ENCODE results near the gene POLR2B. TPM values are rescaled to one million over a fixed set of nuclear protein-coding genes. Genes with fewer than 3 reads are reported as not detected.

Gene POLR2B
- total and polyA plus RNA-seq, 2 donors from 2014 or later: 30.6 to 78.2 TPM

DNA sequence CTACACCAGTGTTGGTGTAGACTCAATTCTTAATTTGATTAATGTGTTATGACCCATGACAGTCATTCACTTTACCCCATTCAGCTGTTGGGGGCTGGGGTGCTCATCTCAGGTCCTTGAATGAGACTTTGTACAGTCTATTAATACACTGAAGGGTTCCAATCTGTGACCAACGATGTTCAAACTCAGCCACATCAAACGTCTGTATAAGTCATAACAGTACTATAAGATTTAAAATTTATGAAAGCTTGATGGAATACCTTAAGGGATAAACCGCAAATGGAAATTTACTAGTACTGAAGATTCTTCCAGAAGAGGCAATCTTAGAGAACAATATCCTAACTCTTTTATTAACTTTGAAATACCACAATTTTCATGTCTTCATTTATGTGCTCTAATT lies 37.3 kb upstream of the POLR2B start:
- DNase-seq (no peak), FAIRE-seq (no peak)
- Histone ChIP-seq H3K4me3 (ENCODE audit: low read length in 3 of 3) (no peak overlapping the region), H3K4me1 (ENCODE audit: control insufficient read depth in 2 of 3, insufficient read depth in 2 of 3, low read depth in 1 of 3, low read length in 3 of 3) (no peaks in the 10 kb centered on the region), H3K9ac (ENCODE audit: low read length in 3 of 3) (no peak overlapping the region), H3K9me3 (ENCODE audit: control insufficient read depth in 2 of 3, insufficient read depth in 1 of 3, low read length in 3 of 3) (no peaks in the 10 kb centered on the region), H3K27me3 (ENCODE audit: control insufficient read depth, insufficient read depth, low read length) (no peaks in the 10 kb centered on the region), H3K27ac (ENCODE audit: low read depth in 2 of 2, low read length in 2 of 2) (no peak overlapping the region), H3K36me3 (ENCODE audit: control insufficient read depth in 2 of 3, insufficient read depth in 3 of 3, low read length in 3 of 3) (peaks cover 0 to 5% (median 2%) of the 10 kb centered on the region in 3 donors)
- intact Hi-C loops (cut with DNase I): no loop called here
- TF ChIP-seq, protein P1, sequence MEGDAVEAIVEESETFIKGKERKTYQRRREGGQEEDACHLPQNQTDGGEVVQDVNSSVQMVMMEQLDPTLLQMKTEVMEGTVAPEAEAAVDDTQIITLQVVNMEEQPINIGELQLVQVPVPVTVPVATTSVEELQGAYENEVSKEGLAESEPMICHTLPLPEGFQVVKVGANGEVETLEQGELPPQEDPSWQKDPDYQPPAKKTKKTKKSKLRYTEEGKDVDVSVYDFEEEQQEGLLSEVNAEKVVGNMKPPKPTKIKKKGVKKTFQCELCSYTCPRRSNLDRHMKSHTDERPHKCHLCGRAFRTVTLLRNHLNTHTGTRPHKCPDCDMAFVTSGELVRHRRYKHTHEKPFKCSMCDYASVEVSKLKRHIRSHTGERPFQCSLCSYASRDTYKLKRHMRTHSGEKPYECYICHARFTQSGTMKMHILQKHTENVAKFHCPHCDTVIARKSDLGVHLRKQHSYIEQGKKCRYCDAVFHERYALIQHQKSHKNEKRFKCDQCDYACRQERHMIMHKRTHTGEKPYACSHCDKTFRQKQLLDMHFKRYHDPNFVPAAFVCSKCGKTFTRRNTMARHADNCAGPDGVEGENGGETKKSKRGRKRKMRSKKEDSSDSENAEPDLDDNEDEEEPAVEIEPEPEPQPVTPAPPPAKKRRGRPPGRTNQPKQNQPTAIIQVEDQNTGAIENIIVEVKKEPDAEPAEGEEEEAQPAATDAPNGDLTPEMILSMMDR (IDR thresholded peaks at IDR 0.05; ENCODE audit: borderline replicate concordance, extremely low read depth, insufficient read depth): no peak

DNA sequence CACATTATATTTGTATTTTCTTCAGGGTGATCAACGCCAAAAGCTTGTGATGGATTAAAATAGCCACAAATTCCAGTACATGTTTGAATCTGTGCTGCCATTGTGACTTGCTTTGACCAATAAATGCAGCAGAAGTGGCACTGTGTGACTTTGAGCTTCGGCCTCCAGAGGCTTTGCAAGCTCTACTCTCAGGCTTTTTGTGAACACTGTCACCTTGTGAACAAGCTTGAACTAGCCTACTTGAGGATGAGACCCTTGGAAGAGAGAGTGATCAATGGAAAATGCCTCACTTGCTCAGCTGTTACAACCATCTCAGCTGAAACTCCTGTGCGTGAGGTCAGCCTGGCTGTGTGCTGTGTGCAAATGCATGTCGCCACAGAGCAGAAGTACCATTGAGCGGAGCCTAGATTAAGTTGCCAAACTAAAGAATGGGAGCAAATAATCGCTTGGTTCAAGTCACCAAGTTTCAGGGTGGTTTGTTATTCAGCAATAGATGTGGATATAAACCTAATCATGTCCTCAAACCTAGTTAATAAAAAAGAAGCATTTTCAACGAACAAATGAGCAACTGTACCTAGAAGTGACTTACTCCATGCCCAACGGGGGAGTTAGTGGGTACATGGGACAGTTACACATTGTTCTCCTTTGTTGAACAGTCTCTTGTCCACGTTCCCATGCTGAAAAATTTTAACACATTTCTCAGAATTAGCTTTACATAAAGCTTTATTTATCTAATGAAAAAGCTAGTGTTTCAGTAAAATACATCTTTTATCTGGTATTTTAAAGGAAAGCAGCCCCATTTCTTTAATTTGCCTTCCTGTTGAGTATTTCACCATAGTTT lies 24.8 kb upstream of the POLR2B start:
- H3K9ac ChIP-seq (ENCODE audit: low read length in 3 of 3): no peak overlapping the region
- H3K4me1 ChIP-seq (ENCODE audit: control insufficient read depth in 2 of 3, insufficient read depth in 2 of 3, low read depth in 1 of 3, low read length in 3 of 3): peaks cover 0 to 2% (median 0%) of the 10 kb centered on the region in 3 donors
- H3K27ac ChIP-seq (ENCODE audit: low read depth in 2 of 2, low read length in 2 of 2): no peak overlapping the region
- H3K36me3 ChIP-seq (ENCODE audit: control insufficient read depth in 2 of 3, insufficient read depth in 3 of 3, low read length in 3 of 3): no peaks in the 10 kb centered on the region
- H3K27me3 ChIP-seq (ENCODE audit: control insufficient read depth, insufficient read depth, low read length): no peaks in the 10 kb centered on the region
- no peaks in the 10 kb centered on the region for H3K9me3 ChIP-seq (ENCODE audit: control insufficient read depth in 2 of 3, insufficient read depth in 1 of 3, low read length in 3 of 3)
- intact Hi-C loops (cut with DNase I): no loop called here
- no peak overlapping the region for H3K4me3 ChIP-seq (ENCODE audit: low read length in 3 of 3)
- FAIRE-seq (no peak), DNase-seq (no peak)
- TF ChIP-seq, protein P1 (IDR thresholded peaks at IDR 0.05; ENCODE audit: borderline replicate concordance, extremely low read depth, insufficient read depth): no peak

DNA sequence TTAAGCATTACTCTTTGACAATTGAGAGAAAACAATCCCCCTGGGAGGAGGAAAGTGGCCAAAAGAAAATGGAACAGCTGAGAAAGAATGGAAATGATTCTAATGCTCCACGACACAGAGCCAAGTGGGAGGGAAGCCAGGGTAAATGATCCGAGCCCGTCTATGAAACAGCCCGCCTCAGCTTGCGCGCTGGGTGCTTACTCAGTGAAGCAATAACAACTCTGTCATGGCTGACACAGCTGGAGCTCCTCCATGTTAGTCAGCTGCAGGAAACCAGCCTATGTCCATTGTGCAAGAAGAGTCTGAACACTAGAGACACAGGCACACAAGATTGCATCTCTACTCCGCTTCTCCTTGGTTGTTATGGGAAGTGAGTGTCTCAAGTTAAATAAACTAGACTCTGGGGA lies 20.6 kb upstream of the POLR2B start:
- intact Hi-C loops (cut with DNase I): no loop called here
- H3K9ac ChIP-seq (ENCODE audit: low read length in 3 of 3): no peak overlapping the region
- H3K27ac ChIP-seq (ENCODE audit: low read depth in 2 of 2, low read length in 2 of 2): no peak overlapping the region

More for the DNA sequence above, 20.6 kb upstream of the POLR2B start:
- peaks cover 0 to 2% (median 0%) of the 10 kb centered on the region in 3 donors for H3K4me1 ChIP-seq (ENCODE audit: control insufficient read depth in 2 of 3, insufficient read depth in 2 of 3, low read depth in 1 of 3, low read length in 3 of 3)
- peaks cover 0 to 8% (median 0%) of the 10 kb centered on the region in 3 donors for H3K36me3 ChIP-seq (ENCODE audit: control insufficient read depth in 2 of 3, insufficient read depth in 3 of 3, low read length in 3 of 3)
- DNase-seq (peak; percentile 77 to 94 (median 91)), FAIRE-seq (no peak)
- H3K27me3 ChIP-seq (ENCODE audit: control insufficient read depth, insufficient read depth, low read length): no peaks in the 10 kb centered on the region
- peak overlapping the region; percentile 18 to 34 (median 27) for H3K4me3 ChIP-seq (ENCODE audit: low read length in 3 of 3)
- TF ChIP-seq, protein P1 (IDR thresholded peaks at IDR 0.05; ENCODE audit: borderline replicate concordance, extremely low read depth, insufficient read depth): no peak
- H3K9me3 ChIP-seq (ENCODE audit: control insufficient read depth in 2 of 3, insufficient read depth in 1 of 3, low read length in 3 of 3): no peaks in the 10 kb centered on the region
